GM20000 (cell line): Measurements from ENCODE around the gene ORC5.

Experiments
- DNase-seq: peaks from one replicate; pipeline ENCODE4 v3.0.0; 2012; ENCODE audit warnings: low spot score
- CTCF ChIP-seq: IDR thresholded peaks from 2 replicates; pipeline ENCODE4 v1.5.1; 2012; ENCODE audit warnings: mild to moderate bottlenecking, control low read depth; ENCODE audit errors: extremely low read depth, missing control alignments

Gene ORC5

GRCh38 chr7:104160375-104160774 lies 47.4 kb downstream of the ORC5 start:
- peak; percentile 6 for DNase-seq
- TF ChIP-seq CTCF = no peak

- TF ChIP-seq CTCF = peak; percentile 29
- DNase-seq = peak; percentile 4
Measured at GRCh38 chr7:104156842-104157277, 51.0 kb downstream of the ORC5 start.

- no peak for DNase-seq
- TF ChIP-seq CTCF = no peak
Measured at GRCh38 chr7:104153287-104153686, 54.5 kb downstream of the ORC5 start.

- no peak for DNase-seq
- TF ChIP-seq CTCF = no peak
Measured at GRCh38 chr7:104152468-104152867, 55.3 kb downstream of the ORC5 start.

- DNase-seq = no peak
- TF ChIP-seq CTCF = no peak
Measured at GRCh38 chr7:104150470-104150869, 57.3 kb downstream of the ORC5 start.

- DNase-seq = no peak
- TF ChIP-seq CTCF = no peak
Measured at GRCh38 chr7:104149822-104150221, 58.0 kb downstream of the ORC5 start.

- no peak for TF ChIP-seq CTCF
- DNase-seq = no peak
Measured at GRCh38 chr7:104142147-104142546, 65.7 kb downstream of the ORC5 start.
